ENCODE results near the gene PTPRT.

PTPRT gene

DNA sequence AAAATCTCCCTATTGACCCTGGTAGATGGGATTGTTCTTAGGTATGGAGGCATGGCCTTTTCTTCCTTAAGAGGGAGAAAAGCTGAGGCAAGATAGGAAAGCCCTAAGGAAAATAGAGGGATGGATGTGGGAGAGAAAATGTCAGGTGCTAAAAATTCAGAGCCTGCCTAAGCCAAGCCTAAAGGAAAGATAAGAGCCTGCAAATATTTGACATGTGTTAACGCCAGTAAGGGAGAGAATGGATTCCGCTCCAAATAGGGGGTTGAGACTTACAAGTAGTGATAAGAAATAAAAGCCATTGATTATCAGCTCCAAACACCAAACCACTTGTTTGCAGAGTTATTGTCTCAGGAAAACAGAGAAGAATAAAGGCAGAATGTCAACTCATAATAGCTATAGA lies 533.6 kb downstream of the PTPRT start:
- Mint-ChIP-seq H3K36me3 (ENCODE audit: low read depth) (no peaks in the 10 kb centered on the region), H3K27me3 (ENCODE audit: low read depth, poor library complexity) (peaks cover 16% of the 10 kb centered on the region), H3K4me3 (no peak overlapping the region), H3K27ac (no peak overlapping the region), H3K9me3 (no peaks in the 10 kb centered on the region), H3K4me1 (no peaks in the 10 kb centered on the region)
- TF ChIP-seq, protein P1, sequence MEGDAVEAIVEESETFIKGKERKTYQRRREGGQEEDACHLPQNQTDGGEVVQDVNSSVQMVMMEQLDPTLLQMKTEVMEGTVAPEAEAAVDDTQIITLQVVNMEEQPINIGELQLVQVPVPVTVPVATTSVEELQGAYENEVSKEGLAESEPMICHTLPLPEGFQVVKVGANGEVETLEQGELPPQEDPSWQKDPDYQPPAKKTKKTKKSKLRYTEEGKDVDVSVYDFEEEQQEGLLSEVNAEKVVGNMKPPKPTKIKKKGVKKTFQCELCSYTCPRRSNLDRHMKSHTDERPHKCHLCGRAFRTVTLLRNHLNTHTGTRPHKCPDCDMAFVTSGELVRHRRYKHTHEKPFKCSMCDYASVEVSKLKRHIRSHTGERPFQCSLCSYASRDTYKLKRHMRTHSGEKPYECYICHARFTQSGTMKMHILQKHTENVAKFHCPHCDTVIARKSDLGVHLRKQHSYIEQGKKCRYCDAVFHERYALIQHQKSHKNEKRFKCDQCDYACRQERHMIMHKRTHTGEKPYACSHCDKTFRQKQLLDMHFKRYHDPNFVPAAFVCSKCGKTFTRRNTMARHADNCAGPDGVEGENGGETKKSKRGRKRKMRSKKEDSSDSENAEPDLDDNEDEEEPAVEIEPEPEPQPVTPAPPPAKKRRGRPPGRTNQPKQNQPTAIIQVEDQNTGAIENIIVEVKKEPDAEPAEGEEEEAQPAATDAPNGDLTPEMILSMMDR (IDR thresholded peaks at IDR 0.05), result no peak
- no peak for DNase-seq

DNA sequence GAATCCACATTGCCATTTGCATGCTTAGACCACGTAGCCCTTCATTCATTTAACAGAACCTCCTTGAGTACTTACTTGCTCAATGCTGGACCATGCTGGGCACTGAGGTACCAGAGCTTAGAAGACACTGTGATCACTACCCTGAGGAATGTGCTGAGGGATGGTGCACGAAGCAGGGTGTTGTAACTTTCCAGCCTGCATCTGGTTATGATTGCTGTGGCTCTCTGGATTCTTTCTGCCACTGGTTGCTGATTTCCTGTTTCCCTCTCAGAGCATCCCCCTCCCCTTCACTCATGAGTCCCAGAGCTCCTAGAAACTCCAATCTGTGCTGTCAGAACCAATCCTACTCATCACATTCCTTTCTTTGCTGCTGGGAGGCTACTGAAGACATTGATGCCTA lies 537.4 kb downstream of the PTPRT start:
- Mint-ChIP-seq H3K9me3 (no peaks in the 10 kb centered on the region), H3K27ac (no peak overlapping the region), H3K27me3 (ENCODE audit: low read depth, poor library complexity) (peaks cover 13% of the 10 kb centered on the region), H3K36me3 (ENCODE audit: low read depth) (no peaks in the 10 kb centered on the region), H3K4me1 (no peaks in the 10 kb centered on the region), H3K4me3 (no peak overlapping the region)
- no peak for DNase-seq
- TF ChIP-seq, protein P1 (IDR thresholded peaks at IDR 0.05), result no peak

DNA sequence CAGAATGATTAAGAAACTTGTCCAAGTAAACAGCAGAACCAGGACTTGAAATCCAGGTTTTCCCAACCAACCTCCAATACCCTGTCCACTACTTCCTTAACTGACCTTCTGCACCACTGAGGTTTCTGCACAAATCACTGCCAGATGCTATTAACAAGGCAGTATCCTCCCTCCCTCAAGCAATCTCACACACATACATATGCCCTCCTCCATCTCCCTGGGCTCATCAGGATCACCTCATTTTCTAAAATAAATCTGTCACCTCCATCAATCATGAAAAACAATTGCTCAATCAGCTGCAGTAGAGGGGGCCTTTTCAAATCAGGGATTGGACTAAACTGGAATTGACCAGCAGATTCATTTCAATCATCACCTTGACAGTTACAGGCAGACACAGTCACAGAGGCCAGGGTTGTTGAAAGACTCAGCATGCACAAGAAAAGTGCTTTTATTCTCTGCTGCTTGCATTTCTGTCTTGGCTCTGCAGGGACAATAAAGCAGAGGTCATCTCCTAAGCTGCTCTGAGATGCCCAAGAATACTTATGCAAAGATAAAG lies 539.4 kb downstream of the PTPRT start:
- Mint-ChIP-seq H3K27me3 (ENCODE audit: low read depth, poor library complexity) (peaks cover 13% of the 10 kb centered on the region), H3K36me3 (ENCODE audit: low read depth) (no peaks in the 10 kb centered on the region), H3K4me3 (no peak overlapping the region), H3K27ac (no peak overlapping the region), H3K4me1 (no peaks in the 10 kb centered on the region), H3K9me3 (no peaks in the 10 kb centered on the region)
- DNase-seq, result no peak
- TF ChIP-seq, protein P1 (IDR thresholded peaks at IDR 0.05), result no peak

DNA sequence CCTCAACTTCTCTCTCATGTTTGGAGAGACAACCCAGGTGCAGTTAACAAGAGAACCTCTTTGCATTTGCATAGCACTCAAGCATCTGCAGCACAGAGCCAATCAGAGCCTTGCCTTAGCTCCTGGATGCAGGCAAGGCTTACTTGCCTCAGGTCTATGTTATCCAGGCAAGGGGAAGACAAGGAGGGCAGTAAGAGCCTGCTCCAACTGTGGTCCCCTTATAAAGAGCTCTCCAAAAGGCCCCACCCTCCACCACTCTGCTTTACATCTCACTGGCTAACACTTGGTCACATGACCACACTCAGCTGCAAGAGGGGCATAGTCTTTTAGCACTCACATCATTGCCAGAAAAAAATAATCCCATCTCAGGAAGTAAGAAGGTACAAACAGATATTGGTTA lies 540.0 kb downstream of the PTPRT start:
- no peak overlapping the region for H3K4me3 Mint-ChIP-seq
- no peaks in the 10 kb centered on the region for H3K4me1 Mint-ChIP-seq
- no peak for DNase-seq
- H3K9me3 Mint-ChIP-seq, result no peaks in the 10 kb centered on the region
- H3K27me3 Mint-ChIP-seq (ENCODE audit: low read depth, poor library complexity), result peaks cover 13% of the 10 kb centered on the region
- no peaks in the 10 kb centered on the region for H3K36me3 Mint-ChIP-seq (ENCODE audit: low read depth)
- TF ChIP-seq, protein P1 (IDR thresholded peaks at IDR 0.05), result no peak
- no peak overlapping the region for H3K27ac Mint-ChIP-seq

DNA sequence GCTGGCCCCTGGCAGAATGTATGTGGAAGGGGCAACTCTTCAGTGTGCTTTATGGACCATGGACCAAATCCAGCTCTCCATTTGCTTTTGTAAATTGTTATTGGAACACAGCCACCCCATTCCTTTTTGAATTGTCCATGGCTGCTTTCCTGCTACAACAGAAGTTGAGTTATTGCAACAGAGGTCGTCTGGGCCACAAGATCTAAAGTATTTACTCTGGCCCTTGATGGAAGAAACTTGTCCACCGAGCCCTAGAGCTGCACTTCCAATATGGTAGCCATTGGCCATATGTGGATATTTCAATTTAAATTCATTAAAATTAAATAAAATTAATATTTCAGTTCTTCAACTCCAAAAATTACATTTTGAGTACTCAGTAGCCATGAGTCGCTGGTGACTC lies 543.5 kb downstream of the PTPRT start:
- DNase-seq, result no peak
- H3K27ac Mint-ChIP-seq, result no peak overlapping the region
- H3K4me1 Mint-ChIP-seq, result no peaks in the 10 kb centered on the region
- peaks cover 10% of the 10 kb centered on the region for H3K27me3 Mint-ChIP-seq (ENCODE audit: low read depth, poor library complexity)
- H3K4me3 Mint-ChIP-seq, result no peak overlapping the region
- no peaks in the 10 kb centered on the region for H3K36me3 Mint-ChIP-seq (ENCODE audit: low read depth)
- H3K9me3 Mint-ChIP-seq, result no peaks in the 10 kb centered on the region
- TF ChIP-seq, protein P1 (IDR thresholded peaks at IDR 0.05), result no peak

DNA sequence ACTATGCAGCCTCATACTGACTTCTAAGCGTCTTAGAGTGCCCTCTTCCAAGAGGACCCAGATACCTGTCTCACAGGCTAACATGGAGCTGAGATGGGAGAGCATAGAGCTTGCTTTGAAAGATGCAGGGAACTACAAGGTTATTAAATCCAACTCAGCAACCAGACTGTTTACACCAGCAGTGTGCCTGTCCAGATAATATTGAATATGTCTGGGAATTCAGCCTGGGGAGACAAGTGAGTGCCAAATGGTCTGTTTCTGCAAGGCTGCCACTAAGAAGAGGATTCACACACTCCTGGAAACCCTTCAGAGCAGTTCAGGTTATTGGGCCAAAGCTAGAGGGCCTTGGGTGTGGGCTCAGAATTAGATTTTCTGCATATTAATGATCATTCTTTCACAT lies 547.8 kb downstream of the PTPRT start:
- Mint-ChIP-seq H3K27me3 (ENCODE audit: low read depth, poor library complexity) (peaks cover 10% of the 10 kb centered on the region), H3K36me3 (ENCODE audit: low read depth) (no peaks in the 10 kb centered on the region), H3K9me3 (no peaks in the 10 kb centered on the region), H3K4me3 (no peak overlapping the region), H3K4me1 (no peaks in the 10 kb centered on the region), H3K27ac (no peak overlapping the region)
- TF ChIP-seq, protein P1 (IDR thresholded peaks at IDR 0.05), result no peak
- DNase-seq, result no peak

All from nephron progenitor cell (in vitro differentiated cells).